ENCODE results near the gene CLHC1. TPM values are rescaled to one million over a fixed set of nuclear protein-coding genes. Genes with fewer than 3 reads are reported as not detected.
"Not testable (repeated sequence)": the region's sequence is repeated elsewhere in the genome, so short reads cannot be mapped to it uniquely, and the experiment has no call there.

Gene CLHC1
- total and polyA plus RNA-seq, 4 donors, result 3.3 to 17.7 (median 11.6) TPM

DNA sequence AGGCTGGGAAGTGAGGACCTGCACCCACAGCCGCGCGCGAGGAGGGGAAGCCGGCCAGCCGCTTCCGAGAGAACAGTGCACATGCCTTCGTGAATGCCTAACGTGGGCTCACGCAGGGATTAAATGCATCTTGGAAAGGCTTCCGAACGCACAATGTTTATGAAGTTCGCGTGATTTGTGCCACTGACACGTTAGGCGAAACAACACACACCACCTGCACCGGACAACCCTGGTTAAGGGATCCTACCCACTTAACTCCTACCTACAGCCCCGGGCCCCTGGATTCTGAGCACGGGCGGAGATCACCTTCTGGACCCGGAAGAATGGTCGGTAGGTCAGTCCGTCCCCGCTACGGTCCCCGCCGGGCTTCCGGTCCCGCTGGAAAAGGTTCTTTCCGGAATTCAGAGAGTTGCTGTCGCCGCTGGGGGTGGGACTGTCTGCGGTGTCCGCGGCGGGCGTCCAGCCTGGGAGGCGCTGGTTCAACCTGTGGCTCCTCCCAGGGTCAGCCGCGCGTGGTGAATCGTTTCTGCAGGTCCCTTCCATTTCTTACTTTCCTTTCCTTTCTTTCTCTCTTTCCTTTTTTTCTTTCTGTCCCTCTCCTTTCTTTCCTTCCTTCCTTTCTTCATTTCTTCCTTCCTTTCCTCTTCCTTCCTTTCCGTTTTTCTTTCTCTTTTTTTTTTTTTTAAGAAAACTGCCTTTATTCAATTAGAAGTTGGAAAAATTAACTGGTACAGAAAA is 37.0 kb upstream of the CLHC1 start, which contains the start of gene MTIF2:
Gene MTIF2, minus strand, starts transcription at position 325 of the 738 bp plus-strand sequence. CDS start 5,373 bp downstream, outside the sequence.
- DNase-seq, result peak; percentile 98
- 0 to 1% methylated on average over 43 of the region's 43 CpGs for WGBS, 2 donors
- no peaks in the 10 kb centered on the region for H3K4me1 ChIP-seq (ENCODE audit: control insufficient read depth in 1 of 2, insufficient read depth in 2 of 2, low read length in 2 of 2)
- intact Hi-C loops (cut with DNase I), result loop anchor here (5.0 kb wide), 1 partner anchor 163 kb away; no protein-coding TSS in a partner anchor
- peak; percentile 98 for ATAC-seq (ENCODE audit: low FRiP score)
- H3K36me3 ChIP-seq (ENCODE audit: control insufficient read depth in 1 of 2, insufficient read depth in 2 of 2, low read length in 1 of 2), result no peaks in the 10 kb centered on the region
- no peaks in the 10 kb centered on the region for H3K9me3 ChIP-seq (ENCODE audit: control insufficient read depth, low read length)
- peak within 1 kb of the TSS; percentile 52 to 62 for H3K27ac ChIP-seq (ENCODE audit: low read depth in 1 of 2, low read length in 2 of 2)
- H3K4me3 ChIP-seq (ENCODE audit: low read length in 2 of 2), result peak within 1 kb of the TSS; percentile 15 to 73
- no peaks in the 10 kb centered on the region for H3K27me3 ChIP-seq (ENCODE audit: control insufficient read depth in 1 of 2, insufficient read depth in 2 of 2, low read length in 1 of 2)

DNA sequence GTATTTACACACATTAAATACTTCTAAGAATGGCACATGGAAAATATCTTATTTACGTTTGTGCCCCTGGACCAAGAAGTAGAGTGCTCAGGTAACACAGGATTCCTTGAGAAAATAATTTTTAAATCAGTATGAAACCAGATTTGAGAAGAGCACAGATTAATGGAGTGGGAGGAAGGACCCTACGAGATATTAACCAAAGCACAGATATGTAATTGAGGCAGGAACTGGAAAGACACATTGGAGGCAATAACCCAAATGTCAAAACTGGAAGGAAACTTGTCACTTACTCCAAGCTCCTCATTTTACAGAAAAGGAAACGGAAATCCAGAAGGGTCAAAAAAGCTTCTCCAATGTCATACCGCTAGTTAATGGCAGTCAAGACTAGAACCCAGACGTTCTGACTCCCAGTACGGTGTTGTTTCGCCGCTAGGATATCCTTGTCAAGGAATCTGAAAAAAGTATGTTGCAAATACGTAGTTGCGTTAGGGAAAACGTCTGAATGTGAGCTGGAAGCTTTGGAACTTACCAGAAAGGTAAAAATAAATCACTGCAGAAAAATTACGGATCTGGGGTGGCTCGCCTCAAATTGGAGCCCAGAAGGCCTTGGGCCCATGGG is 36.3 kb upstream of the CLHC1 start:
- ATAC-seq (ENCODE audit: low FRiP score) (no peak), DNase-seq (no peak)
- no peaks in the 10 kb centered on the region for H3K27me3 ChIP-seq (ENCODE audit: control insufficient read depth in 1 of 2, insufficient read depth in 2 of 2, low read length in 1 of 2)
- H3K4me3 ChIP-seq (ENCODE audit: low read length in 2 of 2), result peak overlapping the region; percentile 15 to 73
- WGBS, 2 donors, result 13 to 14% methylated on average over 13 of the region's 13 CpGs
- intact Hi-C loops (cut with DNase I), result loop anchor here (5.0 kb wide), 1 partner anchor 164 kb away; no protein-coding TSS in a partner anchor
- no peaks in the 10 kb centered on the region for H3K9me3 ChIP-seq (ENCODE audit: control insufficient read depth, low read length)
- peak overlapping the region; percentile 52 to 62 for H3K27ac ChIP-seq (ENCODE audit: low read depth in 1 of 2, low read length in 2 of 2)
- no peaks in the 10 kb centered on the region for H3K36me3 ChIP-seq (ENCODE audit: control insufficient read depth in 1 of 2, insufficient read depth in 2 of 2, low read length in 1 of 2)
- H3K4me1 ChIP-seq (ENCODE audit: control insufficient read depth in 1 of 2, insufficient read depth in 2 of 2, low read length in 2 of 2), result no peaks in the 10 kb centered on the region

DNA sequence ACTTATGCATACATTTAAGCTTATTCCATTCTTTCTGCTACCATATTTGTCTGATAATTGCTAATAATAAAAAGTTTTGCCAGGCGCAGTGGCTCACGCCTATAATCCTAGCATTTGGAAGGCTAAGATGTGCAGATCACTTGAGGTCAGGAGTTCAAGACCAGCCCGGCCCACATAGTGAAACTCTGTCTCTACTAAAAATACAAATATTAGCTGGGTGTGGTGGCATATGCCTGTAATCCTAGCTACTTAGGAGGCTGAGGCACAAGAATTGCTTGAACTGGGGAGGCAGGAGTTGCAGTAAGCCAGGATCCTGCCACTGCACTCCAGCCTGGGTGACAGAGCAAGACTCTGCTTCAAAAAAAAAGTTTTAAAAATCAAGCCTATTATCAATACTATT is 27.5 kb upstream of the CLHC1 start:
- 88 to 90% methylated on average over 3 of the region's 3 CpGs for WGBS, 2 donors
- ATAC-seq (ENCODE audit: low FRiP score); H3K27me3 ChIP-seq (ENCODE audit: control insufficient read depth in 1 of 2, insufficient read depth in 2 of 2, low read length in 1 of 2); H3K27ac ChIP-seq (ENCODE audit: low read depth in 1 of 2, low read length in 2 of 2); DNase-seq; H3K36me3 ChIP-seq (ENCODE audit: control insufficient read depth in 1 of 2, insufficient read depth in 2 of 2, low read length in 1 of 2); H3K4me3 ChIP-seq (ENCODE audit: low read length in 2 of 2); H3K9me3 ChIP-seq (ENCODE audit: control insufficient read depth, low read length); H3K4me1 ChIP-seq (ENCODE audit: control insufficient read depth in 1 of 2, insufficient read depth in 2 of 2, low read length in 2 of 2); intact Hi-C loops (cut with DNase I): not testable (repeated sequence)

DNA sequence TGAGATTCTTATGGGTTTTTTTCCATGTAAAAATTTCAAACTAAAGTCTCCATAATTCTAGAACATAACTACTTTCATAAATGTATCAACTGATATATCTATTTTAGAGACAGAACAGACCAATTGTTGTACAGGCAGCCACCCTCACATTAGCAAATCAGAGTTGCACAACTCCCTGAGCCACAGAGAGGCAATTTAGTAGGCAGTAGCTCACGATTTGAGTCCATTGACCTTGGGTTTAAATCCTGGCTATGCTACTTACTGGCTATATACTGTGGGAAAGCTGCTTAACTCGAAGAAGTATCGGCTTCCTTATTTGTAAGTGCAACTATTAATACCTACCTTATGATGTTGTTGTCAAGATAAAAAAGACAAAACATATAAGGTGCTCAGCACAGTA is 20.7 kb upstream of the CLHC1 start:
- Histone ChIP-seq H3K27me3 (ENCODE audit: control insufficient read depth in 1 of 2, insufficient read depth in 2 of 2, low read length in 1 of 2) (no peaks in the 10 kb centered on the region), H3K36me3 (ENCODE audit: control insufficient read depth in 1 of 2, insufficient read depth in 2 of 2, low read length in 1 of 2) (no peaks in the 10 kb centered on the region), H3K27ac (ENCODE audit: low read depth in 1 of 2, low read length in 2 of 2) (no peak overlapping the region), H3K4me3 (ENCODE audit: low read length in 2 of 2) (no peak overlapping the region), H3K4me1 (ENCODE audit: control insufficient read depth in 1 of 2, insufficient read depth in 2 of 2, low read length in 2 of 2) (no peaks in the 10 kb centered on the region), H3K9me3 (ENCODE audit: control insufficient read depth, low read length) (no peaks in the 10 kb centered on the region)
- ATAC-seq (ENCODE audit: low FRiP score), result no peak
- WGBS, 2 donors, result 93 to 96% methylated on average over 3 of the region's 3 CpGs
- DNase-seq, result no peak
- intact Hi-C loops (cut with DNase I), result no loop called here

DNA sequence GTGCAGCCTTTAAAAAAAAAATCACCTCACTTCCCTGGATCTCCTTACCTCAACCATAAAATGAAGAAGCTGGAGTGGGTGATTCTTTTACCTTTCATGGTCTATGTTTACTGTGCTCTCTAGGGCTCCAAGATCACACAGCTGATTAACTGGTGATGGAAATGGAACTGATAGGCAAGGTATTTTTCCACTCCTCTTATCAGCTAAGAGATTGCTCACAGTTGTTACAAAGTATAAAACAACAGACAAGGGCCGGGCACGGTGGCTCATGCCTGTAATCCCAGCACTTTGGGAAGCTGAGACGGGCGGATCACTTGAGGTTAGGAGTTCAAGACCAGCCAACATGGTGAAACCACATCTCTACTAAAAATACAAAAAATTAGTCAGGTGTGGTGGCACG is 14.9 kb upstream of the CLHC1 start:
- DNase-seq, result no peak
- Histone ChIP-seq H3K9me3 (ENCODE audit: control insufficient read depth, low read length) (no peaks in the 10 kb centered on the region), H3K27ac (ENCODE audit: low read depth in 1 of 2, low read length in 2 of 2) (no peak overlapping the region), H3K4me1 (ENCODE audit: control insufficient read depth in 1 of 2, insufficient read depth in 2 of 2, low read length in 2 of 2) (no peaks in the 10 kb centered on the region), H3K36me3 (ENCODE audit: control insufficient read depth in 1 of 2, insufficient read depth in 2 of 2, low read length in 1 of 2) (peaks cover 4 to 5% of the 10 kb centered on the region in 2 donors), H3K27me3 (ENCODE audit: control insufficient read depth in 1 of 2, insufficient read depth in 2 of 2, low read length in 1 of 2) (no peaks in the 10 kb centered on the region), H3K4me3 (ENCODE audit: low read length in 2 of 2) (no peak overlapping the region)
- 79 to 92% methylated on average over 5 of the region's 5 CpGs for WGBS, 2 donors
- ATAC-seq (ENCODE audit: low FRiP score), result no peak
- intact Hi-C loops (cut with DNase I), result no loop called here

DNA sequence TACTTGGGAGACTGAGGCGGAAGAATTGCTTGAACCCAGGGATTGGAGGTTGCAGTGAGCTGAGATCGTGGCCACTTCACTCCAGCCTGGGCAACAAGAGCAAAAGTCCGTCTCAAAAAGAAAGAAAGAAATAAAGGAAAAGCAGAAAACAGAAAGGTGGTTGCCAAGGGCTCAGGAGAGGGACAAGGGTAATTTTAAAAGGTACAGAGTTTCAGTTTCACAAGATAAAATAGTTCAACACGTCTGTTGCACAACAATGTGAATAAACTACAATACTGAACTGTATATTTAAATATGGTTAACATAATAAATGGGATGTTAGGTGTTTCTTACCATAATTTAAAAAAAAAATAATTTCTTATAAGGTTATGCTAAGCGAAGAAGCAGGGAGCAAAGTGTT is 13.3 kb upstream of the CLHC1 start:
- Histone ChIP-seq H3K4me1 (ENCODE audit: control insufficient read depth in 1 of 2, insufficient read depth in 2 of 2, low read length in 2 of 2) (no peaks in the 10 kb centered on the region), H3K27ac (ENCODE audit: low read depth in 1 of 2, low read length in 2 of 2) (no peak overlapping the region), H3K36me3 (ENCODE audit: control insufficient read depth in 1 of 2, insufficient read depth in 2 of 2, low read length in 1 of 2) (peaks cover 4 to 5% of the 10 kb centered on the region in 2 donors), H3K9me3 (ENCODE audit: control insufficient read depth, low read length) (no peaks in the 10 kb centered on the region), H3K4me3 (ENCODE audit: low read length in 2 of 2) (no peak overlapping the region), H3K27me3 (ENCODE audit: control insufficient read depth in 1 of 2, insufficient read depth in 2 of 2, low read length in 1 of 2) (no peaks in the 10 kb centered on the region)
- WGBS, 2 donors, result 88 to 90% methylated on average over 5 of the region's 5 CpGs
- DNase-seq (no peak), ATAC-seq (ENCODE audit: low FRiP score) (no peak)
- intact Hi-C loops (cut with DNase I), result no loop called here

DNA sequence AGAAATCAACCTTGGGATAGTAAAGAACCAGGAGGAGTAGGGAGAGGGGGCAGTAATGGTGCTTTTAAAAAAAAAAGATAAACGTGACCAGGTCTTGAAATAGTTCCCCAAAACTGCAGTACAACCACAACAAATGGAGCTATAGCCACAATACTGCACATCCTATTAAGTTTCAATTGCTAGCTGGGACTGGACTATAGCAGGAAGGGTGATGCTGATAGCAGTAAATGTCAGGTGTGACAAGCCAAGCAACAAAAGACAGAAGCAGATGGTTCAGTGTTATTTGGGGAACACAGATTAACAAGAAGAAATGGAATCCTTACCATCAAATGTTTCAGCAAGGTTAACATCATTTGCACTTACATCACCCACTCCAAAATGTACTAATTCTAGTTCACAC is 10.5 kb upstream of the CLHC1 start:
- Histone ChIP-seq H3K4me3 (ENCODE audit: low read length in 2 of 2) (no peak overlapping the region), H3K27ac (ENCODE audit: low read depth in 1 of 2, low read length in 2 of 2) (no peak overlapping the region), H3K4me1 (ENCODE audit: control insufficient read depth in 1 of 2, insufficient read depth in 2 of 2, low read length in 2 of 2) (no peaks in the 10 kb centered on the region), H3K36me3 (ENCODE audit: control insufficient read depth in 1 of 2, insufficient read depth in 2 of 2, low read length in 1 of 2) (peaks cover 4 to 5% of the 10 kb centered on the region in 2 donors), H3K27me3 (ENCODE audit: control insufficient read depth in 1 of 2, insufficient read depth in 2 of 2, low read length in 1 of 2) (no peaks in the 10 kb centered on the region), H3K9me3 (ENCODE audit: control insufficient read depth, low read length) (no peaks in the 10 kb centered on the region)
- ATAC-seq (ENCODE audit: low FRiP score) (no peak), DNase-seq (no peak)
- WGBS, 2 donors, result 46 to 52% methylated on average over 1 of the region's 1 CpG
- intact Hi-C loops (cut with DNase I), result no loop called here

DNA sequence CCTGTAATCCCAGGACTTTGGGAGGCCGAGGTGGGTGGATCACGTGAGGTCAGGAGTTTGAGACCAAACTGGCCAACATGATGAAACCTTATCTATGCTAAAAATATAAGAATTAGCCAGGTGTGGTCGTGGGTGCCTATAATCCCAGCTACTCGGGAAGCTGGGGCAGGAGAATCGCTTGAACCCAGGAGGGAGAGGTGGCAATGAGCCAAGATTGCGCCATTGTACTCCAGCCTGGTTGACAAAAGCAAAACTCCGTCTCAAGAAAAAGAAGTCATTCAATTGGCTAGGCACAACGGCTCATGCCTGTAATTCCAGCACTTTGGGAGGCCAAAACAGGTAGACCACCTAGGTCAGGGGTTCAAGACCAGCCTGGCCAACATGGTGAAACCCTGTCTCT is 9.5 kb upstream of the CLHC1 start:
- intact Hi-C loops (cut with DNase I); H3K36me3 ChIP-seq (ENCODE audit: control insufficient read depth in 1 of 2, insufficient read depth in 2 of 2, low read length in 1 of 2): not testable (repeated sequence)

More for the DNA sequence above, 9.5 kb upstream of the CLHC1 start:
- H3K4me1 ChIP-seq (ENCODE audit: control insufficient read depth in 1 of 2, insufficient read depth in 2 of 2, low read length in 2 of 2); H3K27ac ChIP-seq (ENCODE audit: low read depth in 1 of 2, low read length in 2 of 2); DNase-seq; H3K9me3 ChIP-seq (ENCODE audit: control insufficient read depth, low read length); ATAC-seq (ENCODE audit: low FRiP score); H3K4me3 ChIP-seq (ENCODE audit: low read length in 2 of 2); H3K27me3 ChIP-seq (ENCODE audit: control insufficient read depth in 1 of 2, insufficient read depth in 2 of 2, low read length in 1 of 2): not testable (repeated sequence)
- WGBS, 2 donors, result 89 to 91% methylated on average over 8 of the region's 8 CpGs

All from aorta (tissue), 5 donors.